HG03342 (cell line): ENCODE results near the gene MRPL28.
"Not testable (repeated sequence)": the region's sequence is repeated elsewhere in the genome, so short reads cannot be mapped to it uniquely, and the experiment has no call there.

ENCODE experiments used
- ATAC-seq: cut with Tn5 transposase; IDR thresholded peaks from one replicate; pipeline ENCODE4 v1.9.1; 2021; ENCODE audit warnings: mild to moderate bottlenecking, moderate library complexity; ENCODE audit not compliant: unreplicated experiment

MRPL28 gene

GRCh38 chr16:341095-341973 is 29.0 kb downstream of the MRPL28 start:
- not testable (repeated sequence) for ATAC-seq

DNA sequence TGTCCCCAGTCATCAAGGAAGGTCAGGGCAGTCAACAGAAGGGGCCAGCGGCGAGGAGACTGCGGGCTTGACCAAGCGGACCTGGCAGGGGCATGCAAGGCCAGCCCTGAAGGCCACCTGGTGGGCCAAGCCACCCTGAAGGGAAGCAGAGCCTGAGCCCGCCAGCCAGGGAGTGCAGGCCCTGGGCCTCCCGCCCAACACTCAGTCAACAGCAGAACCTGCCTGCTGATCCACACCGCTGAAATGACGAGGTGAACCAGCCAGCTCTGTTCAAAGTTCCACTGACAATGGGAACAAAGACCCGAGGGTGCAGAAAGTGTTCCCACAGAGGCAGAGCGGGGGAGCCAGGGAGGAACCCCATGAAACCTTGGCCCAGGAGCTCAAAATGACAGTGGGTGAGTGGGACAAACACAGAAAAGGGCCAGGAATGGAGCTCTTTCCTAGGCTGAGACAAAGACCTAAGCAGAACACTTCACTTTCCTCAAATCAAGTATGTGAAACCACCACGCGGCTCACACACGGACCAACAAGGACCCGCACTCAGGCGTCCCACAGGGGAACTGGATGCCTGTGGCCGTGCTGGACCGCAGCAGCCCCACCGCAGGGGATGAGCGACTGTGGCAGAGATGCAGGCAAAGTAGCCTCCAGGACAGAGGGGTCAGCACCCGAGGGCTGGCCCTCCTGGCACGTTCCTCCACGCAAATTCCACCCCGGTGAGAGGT is 29.8 kb downstream of the MRPL28 start:
- no peak for ATAC-seq

- ATAC-seq, result no peak
These were observed 30.7 kb downstream of the MRPL28 start for GRCh38 chr16:339680-340079.

- no peak for ATAC-seq
These were observed 32.3 kb downstream of the MRPL28 start for GRCh38 chr16:337975-338575.

DNA sequence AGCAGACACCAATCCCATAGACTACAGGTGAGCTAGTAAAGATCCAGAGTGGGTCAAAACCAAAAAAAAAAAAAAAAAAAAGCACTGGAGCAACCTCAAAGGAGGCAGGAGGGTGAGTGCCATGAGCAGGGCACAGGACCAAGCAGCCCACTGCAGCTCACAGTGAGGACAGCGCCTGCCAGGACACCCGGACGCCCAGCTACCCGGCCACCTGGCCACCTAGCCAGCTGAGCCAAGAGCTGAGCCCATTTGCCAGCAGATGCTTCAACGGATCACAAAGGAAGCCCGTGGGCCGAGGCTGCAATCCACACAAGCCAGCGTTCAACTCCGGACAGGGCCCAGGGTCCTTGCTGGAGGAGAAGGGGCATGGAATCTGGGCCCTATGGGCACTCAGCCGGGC is 32.9 kb downstream of the MRPL28 start:
- no peak for ATAC-seq

DNA sequence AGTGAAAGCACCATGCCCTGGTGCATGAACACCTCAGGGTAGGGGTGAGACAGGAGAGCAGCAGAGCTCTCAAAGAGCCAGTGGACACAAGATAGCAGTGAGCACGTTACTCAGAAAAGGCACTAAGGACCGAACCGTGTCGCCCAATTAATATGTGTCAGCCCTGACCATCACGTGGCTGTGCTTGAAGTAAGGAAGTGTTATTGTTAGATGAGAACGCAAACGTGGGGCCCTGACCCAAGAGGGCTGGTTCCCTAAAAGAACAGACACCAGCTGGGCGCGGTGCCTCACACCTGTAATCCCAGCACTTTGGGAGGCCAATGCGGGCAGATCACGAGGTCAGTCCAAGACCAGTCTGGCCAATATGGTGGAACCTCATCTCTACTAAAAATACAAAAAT is 34.1 kb downstream of the MRPL28 start:
- no peak for ATAC-seq

- ATAC-seq, result not testable (repeated sequence)
These were observed 35.3 kb downstream of the MRPL28 start for GRCh38 chr16:334861-335632.

DNA sequence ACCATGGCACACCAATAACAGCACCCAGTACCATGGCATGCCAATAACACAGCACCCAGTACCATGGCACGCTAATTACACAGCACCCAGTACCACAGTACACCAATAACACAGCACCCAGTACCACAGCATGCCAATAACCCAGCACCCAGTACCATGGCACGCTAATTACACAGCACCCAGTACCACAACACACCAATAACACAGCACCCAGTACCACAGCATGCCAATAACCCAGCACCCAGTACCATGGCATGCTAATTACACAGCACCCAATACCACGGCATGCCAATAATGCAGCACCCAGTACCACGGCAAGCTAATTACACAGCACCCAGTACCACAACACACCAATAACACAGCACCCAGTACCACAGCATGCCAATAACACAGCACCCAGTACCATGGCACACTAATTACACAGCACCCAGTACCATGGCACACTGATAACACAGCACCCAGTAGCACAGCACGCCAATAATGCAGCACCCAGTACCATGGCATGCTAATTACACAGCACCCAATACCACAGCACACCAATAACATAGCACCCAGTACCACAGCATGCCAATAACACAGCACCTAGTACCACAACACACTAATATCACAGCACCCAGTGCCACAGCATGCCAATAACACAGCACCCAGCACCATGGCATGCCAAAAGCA is 36.0 kb downstream of the MRPL28 start:
- not testable (repeated sequence) for ATAC-seq

GRCh38 chr16:333406-334094 is 36.8 kb downstream of the MRPL28 start:
- no peak for ATAC-seq

- ATAC-seq, result not testable (repeated sequence)
These were observed 39.0 kb downstream of the MRPL28 start for GRCh38 chr16:331181-331814.

DNA sequence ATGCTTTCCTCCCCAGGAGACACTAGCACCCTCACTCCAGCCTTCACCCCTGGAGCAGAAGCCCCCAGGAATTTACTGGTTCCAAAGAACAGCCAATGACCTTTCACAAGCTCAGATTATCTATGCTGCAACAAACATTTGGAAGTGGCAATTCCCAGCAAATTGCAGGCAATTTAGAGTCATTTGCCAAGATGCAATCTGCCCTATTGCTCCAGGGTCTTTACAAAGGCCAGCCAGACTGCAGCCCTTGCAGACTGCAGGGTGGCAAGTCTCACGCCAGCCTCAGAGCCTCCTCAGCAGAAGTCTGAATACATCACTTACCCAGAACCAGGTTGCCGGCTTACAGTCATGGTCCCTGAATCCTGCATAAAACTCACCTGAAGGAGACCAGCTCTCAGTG is 39.6 kb downstream of the MRPL28 start:
- ATAC-seq, result no peak

- no peak for ATAC-seq
These were observed 44.8 kb downstream of the MRPL28 start for GRCh38 chr16:325375-326145.

DNA sequence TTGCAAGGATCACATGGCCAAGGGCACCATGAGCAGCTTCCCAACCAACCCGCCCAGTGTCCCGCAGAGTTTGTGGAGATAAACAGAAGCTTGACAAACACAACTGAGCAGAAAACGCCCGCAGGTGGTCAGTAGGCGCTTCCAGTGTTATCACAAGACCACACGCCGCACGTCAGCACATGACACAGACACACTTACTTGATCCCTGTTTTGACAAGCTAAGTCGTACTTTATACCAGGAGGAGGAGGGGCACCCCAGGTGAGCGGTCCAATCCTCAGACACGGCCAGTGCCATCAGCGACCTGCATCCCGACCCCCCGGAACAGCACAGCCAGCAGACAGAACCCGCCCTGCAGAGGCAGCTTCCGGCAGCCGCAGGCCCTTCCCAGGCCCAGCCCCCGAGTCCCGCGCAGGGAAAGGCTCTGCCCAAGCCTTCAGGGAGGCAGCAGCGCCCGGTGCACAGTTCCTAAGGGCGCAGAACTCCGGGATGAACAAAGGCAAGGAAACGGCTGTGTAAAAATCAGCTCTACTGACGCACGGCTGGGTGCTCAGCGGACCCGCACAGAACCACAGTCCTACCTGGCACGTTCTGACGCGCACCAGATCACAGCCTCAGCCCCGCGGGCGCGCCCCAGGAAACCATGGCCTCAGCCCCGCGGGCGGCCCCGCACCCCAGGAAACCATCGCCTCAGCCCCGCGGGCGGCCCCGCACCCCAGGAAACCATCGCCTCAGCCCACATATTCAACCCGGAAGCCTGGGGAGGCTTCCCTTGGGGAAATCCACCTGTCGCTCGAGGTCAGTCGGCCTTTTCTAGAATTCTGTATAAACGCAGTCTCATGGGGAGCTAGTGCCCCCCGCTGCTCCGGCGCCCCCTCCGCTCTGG is 45.6 kb downstream of the MRPL28 start:
- ATAC-seq, result no peak

- ATAC-seq, result no peak
These were observed 46.2 kb downstream of the MRPL28 start for GRCh38 chr16:324201-324450.

DNA sequence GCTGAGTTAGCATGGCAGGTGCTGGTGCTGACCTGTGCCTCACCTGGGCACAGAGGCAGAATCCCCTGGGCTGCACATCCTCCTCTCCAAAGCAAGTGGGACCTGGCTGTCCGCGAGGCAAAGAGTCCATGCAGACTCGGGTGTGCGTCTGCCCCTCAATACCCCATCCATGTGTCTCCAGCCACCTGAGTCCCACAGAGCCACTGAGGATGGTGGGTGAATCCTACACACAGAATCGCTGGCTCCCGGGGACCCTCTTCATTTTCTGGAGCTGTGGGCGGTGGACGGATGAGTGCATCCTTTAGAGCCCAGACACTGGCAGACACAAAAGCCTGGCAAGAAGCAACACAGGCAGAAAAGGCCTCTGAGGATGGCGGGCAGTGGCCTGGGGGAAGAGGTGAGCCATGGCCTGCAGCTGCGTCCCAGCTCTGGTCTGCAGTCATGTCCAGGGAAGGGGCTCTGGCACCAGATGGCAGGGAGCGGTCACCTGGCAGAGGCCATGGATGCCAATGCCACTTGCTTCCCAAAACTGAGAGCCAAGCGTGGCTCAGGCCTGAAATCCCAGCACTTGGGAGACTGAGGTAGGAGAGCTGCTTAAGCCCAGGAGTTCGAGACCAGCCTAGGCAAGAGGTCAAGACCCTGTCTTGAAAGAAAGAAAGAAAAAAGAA is 47.7 kb downstream of the MRPL28 start:
- ATAC-seq, result no peak

GRCh38 chr16:321532-321931 is 48.8 kb downstream of the MRPL28 start:
- no peak for ATAC-seq

GRCh38 chr16:320206-320605 is 50.1 kb downstream of the MRPL28 start:
- no peak for ATAC-seq
